RWPE2 (cell line): ENCODE results near the gene ZNF133.
"Not testable (repeated sequence)": the region's sequence is repeated elsewhere in the genome, so short reads cannot be mapped to it uniquely, and the experiment has no call there.

Source experiments
- ATAC-seq: fragments of 200-7000 bp; cut with Tn5 transposase; 3 replicates; pipeline ENCODE4 v1.9.1; 2021; ENCODE audit warnings: low read depth
- DNase-seq: peaks from one replicate; pipeline ENCODE4 v3.0.0-alpha.2; 2020; ENCODE audit warnings: low spot score
- H3K27ac ChIP-seq: fragments of 450-650 bp; 2 replicates; pipeline ENCODE4 v1.5.1; 2017; ENCODE audit warnings: mild to moderate bottlenecking; ENCODE audit not compliant: poor library complexity, severe bottlenecking
- H3K27me3 ChIP-seq: fragments of 250-450 bp; sonication (Bioruptor Pico); 2 replicates; pipeline ENCODE4 v1.5.1; 2021; ENCODE audit warnings: mild to moderate bottlenecking, moderate library complexity; ENCODE audit not compliant: insufficient read depth, poor library complexity, severe bottlenecking
- H3K36me3 ChIP-seq: fragments of 250-450 bp; sonication (Bioruptor Pico); 2 replicates; pipeline ENCODE4 v1.5.1; 2020; ENCODE audit warnings: low read depth, mild to moderate bottlenecking, moderate library complexity
- H3K4me1 ChIP-seq: fragments of 250-450 bp; sonication (Bioruptor Pico); 2 replicates; pipeline ENCODE4 v1.5.1; 2021; ENCODE audit warnings: mild to moderate bottlenecking, moderate library complexity; ENCODE audit not compliant: insufficient read depth, poor library complexity, severe bottlenecking
- H3K4me3 ChIP-seq: fragments of 250-450 bp; sonication (Bioruptor Pico); 2 replicates; pipeline ENCODE4 v1.5.1; 2021; ENCODE audit warnings: mild to moderate bottlenecking, moderate library complexity; ENCODE audit not compliant: severe bottlenecking
- H3K9me3 ChIP-seq: fragments of 250-450 bp; sonication (Bioruptor Pico); 2 replicates; pipeline ENCODE4 v1.5.1; 2021; ENCODE audit warnings: mild to moderate bottlenecking, moderate library complexity; ENCODE audit not compliant: severe bottlenecking
- TF ChIP-seq, protein P1 (sequence below): fragments of 450-650 bp; IDR thresholded peaks from one replicate; pipeline ENCODE4 v1.5.1; 2017; ENCODE audit warnings: mild to moderate bottlenecking, moderate library complexity; ENCODE audit not compliant: poor library complexity, severe bottlenecking

Gene ZNF133

GRCh38 chr20:18326990-18327389, 38.7 kb downstream of the ZNF133 start:
- ATAC-seq (no peak), DNase-seq (no peak)
- Histone ChIP-seq H3K9me3 (peaks cover 12% of the 10 kb centered on the region), H3K4me3 (no peak overlapping the region), H3K36me3 (no peaks in the 10 kb centered on the region; the same call in 1 of the 2 replicates), H3K27ac (no peak overlapping the region), H3K27me3 (no peaks in the 10 kb centered on the region), H3K4me1 (peaks cover 8% of the 10 kb centered on the region)
- TF ChIP-seq, protein P1, sequence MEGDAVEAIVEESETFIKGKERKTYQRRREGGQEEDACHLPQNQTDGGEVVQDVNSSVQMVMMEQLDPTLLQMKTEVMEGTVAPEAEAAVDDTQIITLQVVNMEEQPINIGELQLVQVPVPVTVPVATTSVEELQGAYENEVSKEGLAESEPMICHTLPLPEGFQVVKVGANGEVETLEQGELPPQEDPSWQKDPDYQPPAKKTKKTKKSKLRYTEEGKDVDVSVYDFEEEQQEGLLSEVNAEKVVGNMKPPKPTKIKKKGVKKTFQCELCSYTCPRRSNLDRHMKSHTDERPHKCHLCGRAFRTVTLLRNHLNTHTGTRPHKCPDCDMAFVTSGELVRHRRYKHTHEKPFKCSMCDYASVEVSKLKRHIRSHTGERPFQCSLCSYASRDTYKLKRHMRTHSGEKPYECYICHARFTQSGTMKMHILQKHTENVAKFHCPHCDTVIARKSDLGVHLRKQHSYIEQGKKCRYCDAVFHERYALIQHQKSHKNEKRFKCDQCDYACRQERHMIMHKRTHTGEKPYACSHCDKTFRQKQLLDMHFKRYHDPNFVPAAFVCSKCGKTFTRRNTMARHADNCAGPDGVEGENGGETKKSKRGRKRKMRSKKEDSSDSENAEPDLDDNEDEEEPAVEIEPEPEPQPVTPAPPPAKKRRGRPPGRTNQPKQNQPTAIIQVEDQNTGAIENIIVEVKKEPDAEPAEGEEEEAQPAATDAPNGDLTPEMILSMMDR, result no peak

- Histone ChIP-seq H3K27me3 (no peaks in the 10 kb centered on the region), H3K36me3 (no peaks in the 10 kb centered on the region; the same call in 1 of the 2 replicates), H3K9me3 (peaks cover 12% of the 10 kb centered on the region), H3K4me1 (peaks cover 8% of the 10 kb centered on the region), H3K4me3 (no peak overlapping the region), H3K27ac (no peak overlapping the region)
- ATAC-seq (no peak), DNase-seq (no peak)
- TF ChIP-seq, protein P1, result no peak
Measured at GRCh38 chr20:18331694-18332093, 43.4 kb downstream of the ZNF133 start.

- H3K36me3 ChIP-seq, H3K27ac ChIP-seq, DNase-seq, H3K9me3 ChIP-seq, ATAC-seq, H3K4me1 ChIP-seq, H3K4me3 ChIP-seq, H3K27me3 ChIP-seq: not testable (repeated sequence)
Measured at GRCh38 chr20:18349749-18350148, 61.4 kb downstream of the ZNF133 start.

- ATAC-seq (no peak), DNase-seq (no peak)
- H3K27me3 ChIP-seq, result no peaks in the 10 kb centered on the region
- H3K36me3 ChIP-seq, result no peaks in the 10 kb centered on the region
- TF ChIP-seq, protein P1, result no peak
- H3K27ac ChIP-seq, result no peak overlapping the region
- no peak overlapping the region for H3K4me3 ChIP-seq
- no peaks in the 10 kb centered on the region for H3K4me1 ChIP-seq
- no peaks in the 10 kb centered on the region for H3K9me3 ChIP-seq
Measured at GRCh38 chr20:18359854-18360253, 71.5 kb downstream of the ZNF133 start.

DNA sequence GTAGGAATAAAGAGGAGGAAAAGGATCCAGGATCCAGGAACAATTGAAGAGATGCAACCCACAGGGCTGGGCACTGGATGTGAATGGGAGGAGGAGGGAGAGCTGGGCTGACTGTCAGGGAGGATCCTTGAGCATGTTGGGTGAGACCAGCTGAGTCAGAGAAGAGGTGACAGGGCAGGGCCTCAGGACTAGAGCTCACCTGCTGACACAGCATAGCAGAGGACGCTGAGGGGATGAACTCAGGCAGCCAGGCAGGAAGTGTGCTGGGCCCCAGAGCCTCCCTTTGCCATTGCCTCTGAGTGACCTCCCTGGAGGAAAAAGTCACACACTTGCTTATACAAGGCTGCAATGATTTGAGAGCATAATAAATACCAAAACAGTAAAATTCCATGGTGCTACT, 72.3 kb downstream of the ZNF133 start:
- no peak overlapping the region for H3K4me3 ChIP-seq
- TF ChIP-seq, protein P1, result no peak
- H3K27me3 ChIP-seq, result no peaks in the 10 kb centered on the region
- H3K27ac ChIP-seq, result no peak overlapping the region
- no peaks in the 10 kb centered on the region for H3K4me1 ChIP-seq
- H3K36me3 ChIP-seq, result no peaks in the 10 kb centered on the region
- no peaks in the 10 kb centered on the region for H3K9me3 ChIP-seq
- ATAC-seq, result peak; percentile 73
- DNase-seq, result no peak
